Uterus (tissue), 2 donors: ENCODE measurements around the gene TCIRG1.

Experiments used
- POLR2A ChIP-seq, 2 donors: fragments of 450-650 bp; IDR thresholded peaks; one replicate each; pipeline ENCODE4 v1.6.1; 2016; ENCODE audit warnings: antibody characterized with exemption in 2 of 2, mild to moderate bottlenecking in 1 of 2, moderate library complexity in 1 of 2
- TF ChIP-seq, protein P1 (sequence below), 4 experiments: fragments of 200-600 bp in 2 of 4; fragments of 450-650 bp in 2 of 4; sonication (generic) in 2 of 4; IDR thresholded peaks; one replicate each; pipeline ENCODE4 v1.5.1; 2016 to 2019; ENCODE audit warnings: antibody characterized with exemption in 4 of 4, mild to moderate bottlenecking in 2 of 4, moderate library complexity in 1 of 4

DNA sequence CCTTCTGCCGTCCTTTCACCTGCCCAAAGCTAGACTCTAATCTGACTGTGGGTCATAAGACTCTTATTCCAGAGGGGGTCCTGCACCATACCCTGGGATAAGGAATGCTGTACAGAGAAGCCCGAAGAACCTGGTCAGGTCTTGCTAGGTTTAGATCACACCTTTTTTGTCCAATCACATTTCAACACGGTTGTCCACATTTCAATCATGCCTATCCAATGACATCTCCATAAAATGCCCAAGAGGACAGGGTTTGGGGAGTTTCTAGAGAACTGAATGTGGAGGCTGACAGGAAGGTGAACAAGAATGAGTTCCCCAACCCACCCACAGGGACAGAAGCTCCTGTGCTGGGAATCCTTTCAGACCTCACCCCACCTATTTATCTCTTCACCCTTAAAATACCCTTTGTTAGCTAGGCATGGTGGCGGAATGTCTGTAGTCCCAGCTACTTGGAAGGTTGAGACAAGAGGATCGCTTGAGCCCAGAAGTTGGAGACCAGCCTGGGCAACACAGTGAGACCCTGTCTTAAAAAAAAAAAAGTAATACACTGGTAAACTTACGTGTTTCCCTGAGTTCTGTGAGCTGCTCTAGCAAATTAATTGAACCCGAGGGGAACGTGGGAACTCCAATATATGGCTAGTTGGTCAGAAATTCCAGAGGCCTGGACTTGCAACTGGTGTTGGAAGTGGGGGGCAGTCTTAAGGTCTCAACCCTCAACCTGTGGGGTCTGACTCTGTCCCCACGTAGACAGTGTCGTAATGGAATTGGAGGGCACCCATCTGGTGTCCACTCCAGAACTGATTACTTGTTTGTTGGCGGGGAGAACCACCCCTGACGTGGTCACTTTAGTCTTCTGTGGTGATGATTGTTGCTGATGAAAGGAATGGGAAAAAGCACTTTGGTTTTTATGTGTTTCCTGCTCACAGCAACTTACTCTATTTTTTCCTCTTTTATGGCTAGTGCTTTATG lies 17.8 kb downstream of the TCIRG1 start:
- no peak for TF ChIP-seq POLR2A (IDR thresholded peaks at IDR 0.05)
- TF ChIP-seq, protein P1, sequence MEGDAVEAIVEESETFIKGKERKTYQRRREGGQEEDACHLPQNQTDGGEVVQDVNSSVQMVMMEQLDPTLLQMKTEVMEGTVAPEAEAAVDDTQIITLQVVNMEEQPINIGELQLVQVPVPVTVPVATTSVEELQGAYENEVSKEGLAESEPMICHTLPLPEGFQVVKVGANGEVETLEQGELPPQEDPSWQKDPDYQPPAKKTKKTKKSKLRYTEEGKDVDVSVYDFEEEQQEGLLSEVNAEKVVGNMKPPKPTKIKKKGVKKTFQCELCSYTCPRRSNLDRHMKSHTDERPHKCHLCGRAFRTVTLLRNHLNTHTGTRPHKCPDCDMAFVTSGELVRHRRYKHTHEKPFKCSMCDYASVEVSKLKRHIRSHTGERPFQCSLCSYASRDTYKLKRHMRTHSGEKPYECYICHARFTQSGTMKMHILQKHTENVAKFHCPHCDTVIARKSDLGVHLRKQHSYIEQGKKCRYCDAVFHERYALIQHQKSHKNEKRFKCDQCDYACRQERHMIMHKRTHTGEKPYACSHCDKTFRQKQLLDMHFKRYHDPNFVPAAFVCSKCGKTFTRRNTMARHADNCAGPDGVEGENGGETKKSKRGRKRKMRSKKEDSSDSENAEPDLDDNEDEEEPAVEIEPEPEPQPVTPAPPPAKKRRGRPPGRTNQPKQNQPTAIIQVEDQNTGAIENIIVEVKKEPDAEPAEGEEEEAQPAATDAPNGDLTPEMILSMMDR (IDR thresholded peaks at IDR 0.05): no peak
